ENCODE measurements around the gene ADGRG2. TPM values are rescaled to one million over a fixed set of nuclear protein-coding genes. Genes with fewer than 3 reads are reported as not detected.
"Not testable (repeated sequence)": the region's sequence is repeated elsewhere in the genome, so short reads cannot be mapped to it uniquely, and the experiment has no call there.

The ADGRG2 gene
- total and polyA plus RNA-seq, 9 donors = 2.5 to 31.8 (median 9.4) TPM

DNA sequence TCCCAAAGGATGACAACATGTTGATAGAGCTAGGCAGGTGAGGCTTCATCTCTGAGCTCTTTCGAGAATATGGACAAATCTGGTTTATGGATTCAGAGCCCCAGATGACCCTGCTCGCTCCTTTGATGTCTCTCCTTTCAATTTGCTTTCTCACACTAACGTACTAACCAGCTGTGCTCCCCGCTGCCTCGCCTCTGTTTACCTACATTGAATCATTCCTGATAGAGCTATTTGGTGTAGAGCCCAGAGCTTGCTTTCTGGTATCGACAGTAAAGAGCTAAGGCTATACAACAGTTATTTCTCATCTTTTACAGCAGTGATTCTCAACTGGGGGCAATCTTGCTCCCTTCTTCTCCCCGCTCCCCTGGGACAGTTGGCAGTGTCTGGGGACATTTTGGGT lies 129.4 kb downstream of the ADGRG2 start:
- WGBS (ENCODE audit: insufficient coverage) = 93% methylated on average over 2 of the region's 7 CpGs
- H3K4me1 ChIP-seq (ENCODE audit: control insufficient read depth, insufficient read depth, low read length) = no peaks in the 10 kb centered on the region
- H3K36me3 ChIP-seq (ENCODE audit: control insufficient read depth, insufficient read depth, low read length) = peaks cover 2% of the 10 kb centered on the region

DNA sequence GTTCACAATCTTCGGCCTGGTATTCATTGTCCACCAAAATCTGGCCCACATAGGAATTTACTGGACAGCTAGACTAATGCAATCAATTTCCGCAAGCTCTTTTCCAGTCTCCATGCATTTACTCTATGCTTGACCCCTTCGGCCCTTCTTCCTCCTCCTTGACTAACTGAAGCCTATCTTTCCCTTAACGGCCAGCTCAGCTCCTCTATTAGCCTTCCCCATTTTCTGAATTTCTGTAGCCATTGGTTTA lies 137.2 kb downstream of the ADGRG2 start:
- no peak for DNase-seq
- Histone ChIP-seq H3K9me3 (replicated peaks; ENCODE audit: control insufficient read depth, low read depth, low read length) (no peaks in the 10 kb centered on the region), H3K4me1 (ENCODE audit: control insufficient read depth, insufficient read depth, low read length) (peaks cover 5% of the 10 kb centered on the region), H3K27ac (ENCODE audit: low read length) (peak overlapping the region; percentile 87), H3K36me3 (ENCODE audit: control insufficient read depth, insufficient read depth, low read length) (peaks cover 3% of the 10 kb centered on the region), H3K27me3 (ENCODE audit: control insufficient read depth, insufficient read depth, low read length) (peaks cover 25% of the 10 kb centered on the region), H3K4me3 (ENCODE audit: low read length) (peak overlapping the region; percentile 77)
- WGBS (ENCODE audit: insufficient coverage) = 51% methylated on average over 2 of the region's 4 CpGs

More for the DNA sequence above, 129.4 kb downstream of the ADGRG2 start:
- Histone ChIP-seq H3K9me3 (replicated peaks; ENCODE audit: control insufficient read depth, low read depth, low read length) (no peaks in the 10 kb centered on the region), H3K27me3 (ENCODE audit: control insufficient read depth, insufficient read depth, low read length) (peaks cover 15% of the 10 kb centered on the region), H3K27ac (ENCODE audit: low read length) (no peak overlapping the region), H3K4me3 (ENCODE audit: low read length) (no peak overlapping the region)
- no peak for DNase-seq

DNA sequence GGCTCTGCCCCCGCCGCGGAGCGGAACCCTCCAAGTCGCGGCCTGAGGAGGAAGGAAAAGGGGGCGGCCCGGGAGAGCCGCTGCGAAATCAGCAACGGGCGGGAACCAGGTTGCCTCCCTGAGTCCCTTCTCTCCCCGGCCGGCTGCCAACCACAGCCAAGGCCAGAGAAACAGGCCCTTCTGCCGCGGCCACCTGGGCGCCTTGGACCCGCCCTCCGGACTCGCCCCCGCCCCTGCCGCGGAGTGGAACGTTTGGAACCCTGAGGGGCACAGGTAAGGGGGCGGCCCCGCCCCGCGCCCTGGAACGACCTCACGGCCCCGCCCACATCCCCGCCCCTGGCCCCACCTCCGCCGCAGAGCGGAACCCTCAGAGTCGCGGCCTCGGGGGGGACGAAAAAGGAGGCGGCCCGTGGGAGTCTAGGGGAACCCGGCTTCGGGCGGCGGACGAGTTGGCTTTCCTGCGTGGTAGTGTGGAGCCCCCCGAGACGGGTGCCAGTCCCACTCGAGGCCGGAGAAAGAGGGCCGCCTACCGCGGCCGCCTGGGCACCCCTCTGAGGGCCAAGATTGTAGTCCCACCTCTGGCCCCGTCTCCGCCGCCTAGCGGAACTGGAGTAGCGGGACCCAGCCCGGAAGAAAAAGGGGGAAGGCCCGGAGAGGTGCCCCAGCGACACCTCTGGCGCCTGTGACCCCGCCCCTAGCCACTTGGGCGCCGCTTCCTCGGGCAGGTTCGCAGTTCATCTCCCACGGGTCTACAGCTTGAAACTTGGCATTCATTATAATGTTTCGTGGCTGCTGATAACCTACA lies 137.7 kb downstream of the ADGRG2 start:
- Histone ChIP-seq H3K36me3 (ENCODE audit: control insufficient read depth, insufficient read depth, low read length) (peaks cover 3% of the 10 kb centered on the region), H3K27ac (ENCODE audit: low read length) (peak overlapping the region; percentile 87)

DNA sequence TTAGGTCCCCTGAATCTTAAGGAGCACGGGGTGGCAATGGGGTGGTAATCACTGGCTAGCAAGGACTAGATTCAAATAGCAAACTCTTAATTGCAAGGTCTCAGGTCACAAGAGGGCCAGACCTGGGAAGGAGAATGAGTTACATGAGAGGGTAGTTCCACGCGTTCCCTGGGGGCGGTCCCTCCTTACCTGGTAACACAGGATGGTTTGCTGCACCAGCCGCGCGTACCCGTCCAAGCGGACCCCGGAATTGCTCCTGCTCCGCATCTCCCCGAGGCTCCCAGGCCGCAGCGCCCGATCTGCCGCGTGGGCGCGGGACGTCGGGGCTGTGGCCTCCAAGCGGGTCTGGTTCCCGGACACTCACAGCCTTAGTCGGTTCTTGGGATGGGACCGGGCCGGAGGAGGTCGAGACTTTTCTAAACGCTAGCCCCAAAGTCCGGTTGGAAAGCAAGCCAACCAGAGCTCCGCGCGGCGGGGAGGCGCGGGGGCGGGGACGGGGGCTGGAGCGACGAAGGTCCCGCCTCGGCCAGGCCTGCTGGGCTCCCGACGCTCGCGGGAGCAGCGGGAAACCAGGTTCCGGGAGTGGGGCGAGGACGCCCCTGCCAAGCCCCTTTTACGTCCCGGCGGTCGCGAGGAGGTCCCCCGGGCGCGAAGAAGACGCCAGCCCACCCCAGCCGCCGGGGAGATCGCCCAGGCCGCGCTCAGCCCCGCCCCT lies 138.4 kb downstream of the ADGRG2 start, which contains the start of gene PHKA2:
Gene PHKA2 (minus strand): TSS at position 449 of the 715 bp plus-strand sequence. CDS start 182 bp downstream, at position 267.
- peak; percentile 76 for DNase-seq
- Histone ChIP-seq H3K36me3 (ENCODE audit: control insufficient read depth, insufficient read depth, low read length) (peaks cover 3% of the 10 kb centered on the region), H3K4me3 (ENCODE audit: low read length) (peak within 1 kb of the TSS; percentile 77), H3K27me3 (ENCODE audit: control insufficient read depth, insufficient read depth, low read length) (peaks cover 25% of the 10 kb centered on the region), H3K27ac (ENCODE audit: low read length) (peak within 1 kb of the TSS; percentile 87), H3K9me3 (replicated peaks; ENCODE audit: control insufficient read depth, low read depth, low read length) (no peaks in the 10 kb centered on the region), H3K4me1 (ENCODE audit: control insufficient read depth, insufficient read depth, low read length) (peaks cover 5% of the 10 kb centered on the region)
- 17% methylated on average over 64 of the region's 64 CpGs for WGBS (ENCODE audit: insufficient coverage)

More for the DNA sequence above, 137.7 kb downstream of the ADGRG2 start:
- H3K4me3 ChIP-seq (ENCODE audit: low read length) = peak overlapping the region; percentile 77
- DNase-seq = peak; percentile 87
- H3K9me3 ChIP-seq (replicated peaks; ENCODE audit: control insufficient read depth, low read depth, low read length) = no peaks in the 10 kb centered on the region
- 24% methylated on average over 69 of the region's 71 CpGs for WGBS (ENCODE audit: insufficient coverage)
- H3K4me1 ChIP-seq (ENCODE audit: control insufficient read depth, insufficient read depth, low read length) = peaks cover 5% of the 10 kb centered on the region
- H3K27me3 ChIP-seq (ENCODE audit: control insufficient read depth, insufficient read depth, low read length) = peaks cover 25% of the 10 kb centered on the region

DNA sequence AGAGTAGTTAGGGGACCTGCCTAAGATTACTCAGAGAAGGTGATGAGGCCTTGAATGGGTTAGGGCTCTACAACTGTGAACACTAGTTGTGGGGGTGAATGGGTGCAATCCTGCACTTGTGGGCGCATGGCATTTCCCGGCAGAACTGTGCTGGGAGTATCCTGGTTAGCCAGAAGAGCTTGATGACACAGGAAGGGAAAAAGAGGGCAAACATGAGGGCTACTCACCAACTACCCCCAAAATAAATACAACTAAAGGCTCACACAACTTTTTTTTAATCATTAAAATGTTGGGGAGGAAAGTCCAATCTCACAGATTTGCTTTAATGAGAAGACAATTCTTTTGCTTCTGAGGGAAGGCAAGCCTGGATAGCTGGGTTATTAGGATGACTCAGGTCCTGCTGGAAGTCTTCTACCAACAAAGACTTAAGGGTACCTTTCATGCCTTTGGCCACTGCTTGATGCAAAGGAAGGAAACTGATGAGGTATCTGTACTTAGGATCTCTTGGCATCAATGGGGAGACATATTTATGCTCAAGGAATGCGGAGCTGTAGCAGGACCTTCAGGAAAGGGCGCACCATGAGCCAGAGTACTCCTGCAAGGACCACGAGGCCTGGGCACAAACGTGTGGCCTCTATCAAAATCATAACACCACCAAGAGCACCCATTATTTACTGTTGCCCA lies 141.0 kb downstream of the ADGRG2 start:
- H3K9me3 ChIP-seq (replicated peaks; ENCODE audit: control insufficient read depth, low read depth, low read length) = no peaks in the 10 kb centered on the region
- H3K27me3 ChIP-seq (ENCODE audit: control insufficient read depth, insufficient read depth, low read length) = peaks cover 19% of the 10 kb centered on the region
- no peak overlapping the region for H3K4me3 ChIP-seq (ENCODE audit: low read length)
- no peak overlapping the region for H3K27ac ChIP-seq (ENCODE audit: low read length)
- peaks cover 5% of the 10 kb centered on the region for H3K4me1 ChIP-seq (ENCODE audit: control insufficient read depth, insufficient read depth, low read length)
- H3K36me3 ChIP-seq (ENCODE audit: control insufficient read depth, insufficient read depth, low read length) = no peaks in the 10 kb centered on the region
- WGBS (ENCODE audit: insufficient coverage) = 93% methylated on average over 3 of the region's 6 CpGs
- no peak for DNase-seq

- H3K4me3 ChIP-seq (ENCODE audit: low read length); H3K4me1 ChIP-seq (ENCODE audit: control insufficient read depth, insufficient read depth, low read length); DNase-seq; H3K27ac ChIP-seq (ENCODE audit: low read length); H3K36me3 ChIP-seq (ENCODE audit: control insufficient read depth, insufficient read depth, low read length); H3K9me3 ChIP-seq (replicated peaks; ENCODE audit: control insufficient read depth, low read depth, low read length): not testable (repeated sequence)
- peaks cover 19% of the 10 kb centered on the region for H3K27me3 ChIP-seq (ENCODE audit: control insufficient read depth, insufficient read depth, low read length)
- WGBS (ENCODE audit: insufficient coverage) = 40% methylated on average over 1 of the region's 6 CpGs
These were observed 142.0 kb downstream of the ADGRG2 start for GRCh38 chrX:18980262-18980661.

GRCh38 chrX:18974993-18975392 lies 147.3 kb downstream of the ADGRG2 start:
- no peaks in the 10 kb centered on the region for H3K9me3 ChIP-seq (replicated peaks; ENCODE audit: control insufficient read depth, low read depth, low read length)
- no peak overlapping the region for H3K4me3 ChIP-seq (ENCODE audit: low read length)
- no peak overlapping the region for H3K27ac ChIP-seq (ENCODE audit: low read length)
- WGBS (ENCODE audit: insufficient coverage) = 96% methylated on average over 3 of the region's 7 CpGs
- no peaks in the 10 kb centered on the region for H3K36me3 ChIP-seq (ENCODE audit: control insufficient read depth, insufficient read depth, low read length)
- no peaks in the 10 kb centered on the region for H3K4me1 ChIP-seq (ENCODE audit: control insufficient read depth, insufficient read depth, low read length)
- DNase-seq = no peak
- peaks cover 12% of the 10 kb centered on the region for H3K27me3 ChIP-seq (ENCODE audit: control insufficient read depth, insufficient read depth, low read length)

DNA sequence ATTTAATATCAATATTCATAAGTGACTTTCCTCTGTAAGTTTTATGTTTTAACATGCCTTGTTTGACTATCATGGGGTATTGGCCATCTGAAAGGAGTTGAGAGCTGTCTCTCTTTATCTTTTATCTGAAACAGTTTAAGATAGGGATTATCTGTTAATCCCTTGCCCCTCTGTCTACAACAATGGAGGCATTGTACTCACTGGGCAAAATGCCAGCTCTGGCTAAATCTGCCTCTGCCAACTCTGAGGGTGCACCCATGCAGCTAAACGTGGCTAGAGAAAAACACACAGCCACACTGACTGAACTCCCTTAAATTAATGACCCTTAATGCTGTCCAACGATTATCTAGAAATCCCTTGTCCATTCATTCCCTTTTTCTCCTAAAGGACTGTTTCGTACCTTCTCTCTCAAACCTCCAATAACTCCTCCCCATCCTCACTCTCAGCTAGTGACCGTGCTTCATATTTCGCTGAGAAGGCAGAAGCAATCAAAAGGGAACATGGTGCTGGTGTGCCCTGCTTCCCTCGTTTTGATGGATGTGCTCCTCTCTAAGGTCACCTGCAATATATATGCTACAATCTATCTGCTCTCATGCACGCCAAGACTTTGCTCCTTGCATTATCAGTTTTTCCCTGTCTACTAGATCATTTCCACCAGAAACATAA lies 148.6 kb downstream of the ADGRG2 start:
- no peak overlapping the region for H3K27ac ChIP-seq (ENCODE audit: low read length)
- H3K9me3 ChIP-seq (replicated peaks; ENCODE audit: control insufficient read depth, low read depth, low read length) = no peaks in the 10 kb centered on the region
- no peaks in the 10 kb centered on the region for H3K36me3 ChIP-seq (ENCODE audit: control insufficient read depth, insufficient read depth, low read length)
- peaks cover 14% of the 10 kb centered on the region for H3K27me3 ChIP-seq (ENCODE audit: control insufficient read depth, insufficient read depth, low read length)
- no peaks in the 10 kb centered on the region for H3K4me1 ChIP-seq (ENCODE audit: control insufficient read depth, insufficient read depth, low read length)
- no peak for DNase-seq
- WGBS (ENCODE audit: insufficient coverage) = 64% methylated on average over 7 of the region's 7 CpGs
- no peak overlapping the region for H3K4me3 ChIP-seq (ENCODE audit: low read length)

DNA sequence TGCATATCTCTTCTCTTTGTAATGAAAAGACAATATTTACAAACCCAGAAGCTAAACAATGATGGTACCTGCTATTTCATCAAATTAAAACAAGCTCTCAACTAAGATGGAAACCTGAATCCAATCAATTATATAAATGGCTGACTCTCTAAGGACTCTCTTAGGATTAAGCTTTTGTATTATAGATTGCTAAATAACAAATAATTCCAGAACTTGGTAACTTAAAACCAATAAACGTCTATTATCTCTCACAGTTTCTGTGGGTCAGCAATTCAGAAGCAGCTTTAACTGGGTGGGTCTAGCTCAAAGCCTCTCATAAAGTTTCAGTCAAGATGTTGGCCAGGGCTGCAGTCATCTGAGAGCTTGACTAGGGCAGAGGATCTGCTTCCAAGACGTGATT lies 150.8 kb downstream of the ADGRG2 start:
- H3K4me1 ChIP-seq (ENCODE audit: control insufficient read depth, insufficient read depth, low read length) = peaks cover 3% of the 10 kb centered on the region
- no peaks in the 10 kb centered on the region for H3K36me3 ChIP-seq (ENCODE audit: control insufficient read depth, insufficient read depth, low read length)
- peak; percentile 18 for DNase-seq
- H3K27ac ChIP-seq (ENCODE audit: low read length) = no peak overlapping the region
- H3K9me3 ChIP-seq (replicated peaks; ENCODE audit: control insufficient read depth, low read depth, low read length) = no peaks in the 10 kb centered on the region
- WGBS (ENCODE audit: insufficient coverage) = no CpG with 5 or more reads among the region's 2 CpGs
- H3K4me3 ChIP-seq (ENCODE audit: low read length) = no peak overlapping the region
- H3K27me3 ChIP-seq (ENCODE audit: control insufficient read depth, insufficient read depth, low read length) = peaks cover 22% of the 10 kb centered on the region

DNA sequence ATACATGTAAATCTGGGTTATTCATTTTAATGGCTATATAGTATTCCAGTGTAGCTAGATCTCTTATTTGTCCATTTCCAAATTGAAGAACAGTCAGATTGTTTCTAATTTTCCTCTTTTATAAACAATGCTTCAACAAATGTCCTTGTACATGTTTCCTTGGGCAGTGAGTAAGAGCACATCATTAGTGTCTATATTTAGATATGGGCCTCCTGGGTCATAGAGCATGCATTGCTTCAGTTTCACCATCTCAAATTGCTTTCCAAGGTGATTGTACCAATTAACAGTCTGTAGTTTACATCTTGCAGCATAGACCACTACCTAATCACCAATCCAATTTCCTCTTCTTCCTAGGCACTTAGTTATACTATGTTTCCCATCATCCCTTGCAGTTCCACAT lies 151.8 kb downstream of the ADGRG2 start:
- Histone ChIP-seq H3K4me3 (ENCODE audit: low read length) (no peak overlapping the region), H3K4me1 (ENCODE audit: control insufficient read depth, insufficient read depth, low read length) (peaks cover 3% of the 10 kb centered on the region), H3K27ac (ENCODE audit: low read length) (no peak overlapping the region), H3K36me3 (ENCODE audit: control insufficient read depth, insufficient read depth, low read length) (no peaks in the 10 kb centered on the region), H3K9me3 (replicated peaks; ENCODE audit: control insufficient read depth, low read depth, low read length) (no peaks in the 10 kb centered on the region), H3K27me3 (ENCODE audit: control insufficient read depth, insufficient read depth, low read length) (peaks cover 23% of the 10 kb centered on the region)
- no peak for DNase-seq
